ENCODE results near the gene GPX3. TPM values are rescaled to one million over a fixed set of nuclear protein-coding genes. Genes with fewer than 3 reads are reported as not detected.

The GPX3 gene
- total and polyA plus RNA-seq, 2 of the 8 experiments (the other 6 are each of a cell fraction or from before 2014, with no cell fraction given), result 27.8 to 77.9 TPM

- H3K36me3 ChIP-seq (ENCODE audit: control insufficient read depth in 2 of 4, insufficient read depth in 4 of 4, low read length in 3 of 4), result peaks cover 0 to 3% (median under 1%) of the 10 kb centered on the region in 4 experiments; a peak in 3 of 8 replicates
- H2AFZ ChIP-seq (ENCODE audit: low read length), result no peak overlapping the region
- peaks cover under 1% of the 10 kb centered on the region; the same call in 1 of the 2 replicates for H3K23me2 ChIP-seq (ENCODE audit: low read depth, low read length)
- no peak overlapping the region for H2BK120ac ChIP-seq (replicated peaks; ENCODE audit: low read depth, low read length)
- no peak overlapping the region for H3K4me2 ChIP-seq (ENCODE audit: insufficient read depth in 1 of 2, low read depth in 2 of 2, low read length in 2 of 2)
- H3K23ac ChIP-seq (ENCODE audit: insufficient read length), result no peak overlapping the region
- H4K8ac ChIP-seq (ENCODE audit: extremely low read depth, insufficient read depth, low read length), result no peak overlapping the region
- no peak overlapping the region for H3K4me3 ChIP-seq (ENCODE audit: extremely low read depth in 1 of 4, insufficient read depth in 2 of 4, low read depth in 3 of 4, low read length in 4 of 4)
- TF ChIP-seq BCL11A (IDR thresholded peaks at IDR 0.05; ENCODE audit: low read depth in 2 of 2, low read length in 2 of 2), result no peak
- no peak for TF ChIP-seq TCF12 (IDR thresholded peaks at IDR 0.05; ENCODE audit: low read depth, low read length)
- TF ChIP-seq GTF2F1 (IDR thresholded peaks at IDR 0.05; ENCODE audit: borderline replicate concordance, low read depth, low read length), result no peak
- no peak for TF ChIP-seq YY1 (IDR thresholded peaks at IDR 0.05; ENCODE audit: low read depth, low read length)
- TF ChIP-seq MAX (IDR thresholded peaks at IDR 0.05), result no peak
- no peak overlapping the region for H2AK5ac ChIP-seq (ENCODE audit: low read depth, low read length)
- no peak overlapping the region for H2BK20ac ChIP-seq (ENCODE audit: low read length)
- H3K4ac ChIP-seq (replicated peaks; ENCODE audit: insufficient read length, low read depth, low read length), result no peak overlapping the region
- H2BK5ac ChIP-seq (ENCODE audit: low read depth, low read length), result no peak overlapping the region
- H3K56ac ChIP-seq (replicated peaks; ENCODE audit: insufficient read length, low read depth, low read length), result no peak overlapping the region
- ChIA-PET POLR2A (ENCODE audit: partially characterized antibody) (interaction anchor here (1.7 kb wide), 1 partner anchor 13 kb away, joined by 5 read pairs; no protein-coding TSS in a partner anchor), CTCF (ENCODE audit: partially characterized antibody) (interaction anchor here (0.8 to 5.2 kb wide), 6 partner anchors 10 to 140 kb away, joined by 3 to 25 read pairs (median 4); no protein-coding TSS in a partner anchor)
- no peak overlapping the region for H3K27ac ChIP-seq (ENCODE audit: low read depth, low read length)
- no peak for DNase-seq (ENCODE audit: low read depth in 1 of 2, low spot score in 2 of 2)
- no peak overlapping the region for H2BK15ac ChIP-seq (ENCODE audit: low read length)
- H4K5ac ChIP-seq (ENCODE audit: insufficient read length, low read depth, low read length), result no peak overlapping the region
- H3K79me2 ChIP-seq (ENCODE audit: control insufficient read depth in 1 of 2, insufficient read depth in 2 of 2, low read length in 2 of 2), result no peaks in the 10 kb centered on the region
- H3K18ac ChIP-seq (ENCODE audit: extremely low read depth, low read length), result no peak overlapping the region
- no peak overlapping the region for H4K91ac ChIP-seq (replicated peaks; ENCODE audit: insufficient read length, low read length)
- H3K79me1 ChIP-seq (ENCODE audit: low read depth, low read length), result no peaks in the 10 kb centered on the region; the same call in 1 of the 2 replicates
- no peak overlapping the region for H3K14ac ChIP-seq (ENCODE audit: insufficient read length)
- no peak overlapping the region for H2BK12ac ChIP-seq (ENCODE audit: low read depth, low read length)
- no peaks in the 10 kb centered on the region for H3K9me3 ChIP-seq (ENCODE audit: insufficient read depth in 2 of 2, low read depth in 1 of 2, low read length in 1 of 2)
- H3K9ac ChIP-seq (replicated peaks in 1 of 4; ENCODE audit: extremely low read depth in 1 of 4, low read depth in 3 of 4, low read length in 3 of 4), result no peak overlapping the region
- H4K20me1 ChIP-seq (replicated peaks in 1 of 2; ENCODE audit: control insufficient read depth in 1 of 2, insufficient read depth in 2 of 2, low read length in 2 of 2), result peaks cover 0 to 3% of the 10 kb centered on the region in 2 experiments
- FAIRE-seq, result no peak
- H3K27me3 ChIP-seq (replicated peaks in 1 of 4; ENCODE audit: control insufficient read depth in 3 of 4, extremely low read depth in 1 of 4, insufficient read depth in 3 of 4, low read length in 3 of 4), result peaks cover 0 to 2% (median 1%) of the 10 kb centered on the region in 4 experiments; a peak in 6 of 7 replicates
- peaks cover 0 to under 1% (median 0%) of the 10 kb centered on the region in 4 experiments; a peak in 1 of 7 replicates for H3K4me1 ChIP-seq (replicated peaks in 1 of 4; ENCODE audit: control insufficient read depth in 3 of 4, insufficient read depth in 4 of 4, low read length in 3 of 4)
- WGBS, 2 experiments (ENCODE audit: extremely low coverage in 1 of 2, insufficient coverage in 1 of 2, insufficient read length in 1 of 2, insufficient replicate concordance in 2 of 2, low coverage in 1 of 2, low lambda C conversion rate in 2 of 2, missing lambda C conversion rate in 1 of 2), result 90% methylated on average over 9 of the region's 9 CpGs; no CpG with 5 or more reads in 1 of the 2 experiments
These were observed 5.7 kb downstream of the GPX3 start for GRCh38 chr5:151026088-151026487.
